T-helper 17 cell (primary cell): ENCODE measurements around the gene ADAM21. TPM values are rescaled to one million over a fixed set of nuclear protein-coding genes. Genes with fewer than 3 reads are reported as not detected.

Experiments used
- total RNA-seq, 4 donors: library from RNA in 2 of 4; stranded (reverse) in 2 of 4; gene quantifications; one replicate each; pipeline ENCODE4 v1.2.3 and lab custom pipeline; 2022 to 2026

The ADAM21 gene
- total RNA-seq, 2 donors from 2014 or later, result not detected

Other genes starting within 250 kb of the ADAM21 start
- gene COX16, start 92.5 kb upstream of the ADAM21 start, total RNA-seq, result 10 to 100 TPM; 23.3 to 23.7 TPM
- gene SYNJ2BP, start 35.1 kb upstream of the ADAM21 start, total RNA-seq, result 10 to 100 TPM; 11.5 to 13.3 TPM
- under 1 TPM; 0.16 to 0.37 TPM for gene ADAM20, start 82.8 kb downstream of the ADAM21 start, total RNA-seq
- gene MED6, start 148.5 kb downstream of the ADAM21 start, total RNA-seq, result 10 to 100 TPM; 74.5 to 90.4 TPM
- 10 to 100 TPM in 1 of 2 donors, 1 to 10 TPM in 1; 8.2 to 11.7 TPM for gene TTC9, start 189.7 kb downstream of the ADAM21 start, total RNA-seq